Natural killer cell (primary cell): ENCODE measurements around the gene MYO19. TPM values are rescaled to one million over a fixed set of nuclear protein-coding genes. Genes with fewer than 3 reads are reported as not detected.

Experiments
- ATAC-seq, 3 donors: fragments of 150-1000 bp in 2 of 3; fragments of 200-7000 bp in 1 of 3; cut with Tn5 transposase; 1 replicate in 1 of 3; 2 replicates in 2 of 3; pipeline ENCODE4 v1.10.0; 2021; ENCODE audit warnings: mild to moderate bottlenecking in 2 of 3, moderate library complexity in 2 of 3
- DNase-seq, 2 donors: peaks; one replicate each; pipeline versions ENCODE4 v3.0.0 to v3.0.0-alpha.2; 2013 to 2021; ENCODE audit warnings: mixed read lengths in 1 of 2
- H3K27ac ChIP-seq: one replicate; pipeline ENCODE4 v1.5.1; 2013; ENCODE audit warnings: mild to moderate bottlenecking, low read length
- H3K27me3 ChIP-seq: one replicate; pipeline ENCODE4 v1.6.1; 2013; ENCODE audit warnings: low read length; ENCODE audit not compliant: control insufficient read depth, insufficient read depth
- H3K36me3 ChIP-seq: one replicate; pipeline ENCODE4 v1.6.1; 2013; ENCODE audit warnings: low read length; ENCODE audit not compliant: control insufficient read depth, insufficient read depth
- H3K4me1 ChIP-seq: one replicate; pipeline ENCODE4 v1.6.1; 2013; ENCODE audit warnings: low read length; ENCODE audit not compliant: control insufficient read depth, insufficient read depth
- H3K4me3 ChIP-seq: one replicate; pipeline ENCODE4 v1.5.1; 2013; ENCODE audit warnings: low read length
- H3K9me3 ChIP-seq: one replicate; pipeline ENCODE4 v1.6.1; 2013; ENCODE audit warnings: low read length; ENCODE audit not compliant: control insufficient read depth, insufficient read depth
- H3K27ac Mint-ChIP-seq, 2 donors: one replicate each; pipeline ENCODE4 v1.8.0; 2022; ENCODE audit warnings: mild to moderate bottlenecking in 2 of 2, mixed read lengths in 2 of 2, moderate library complexity in 1 of 2
- H3K27me3 Mint-ChIP-seq, 2 donors: one replicate each; pipeline ENCODE4 v1.8.0; 2022; ENCODE audit warnings: low read depth in 2 of 2, mixed read lengths in 2 of 2
- H3K36me3 Mint-ChIP-seq: one replicate; pipeline ENCODE4 v1.8.0; 2022; ENCODE audit warnings: mixed read lengths
- H3K4me1 Mint-ChIP-seq, 2 donors: one replicate each; pipeline ENCODE4 v1.8.0; 2022; ENCODE audit warnings: mixed read lengths in 2 of 2
- H3K4me3 Mint-ChIP-seq: one replicate; pipeline ENCODE4 v1.8.0; 2022; ENCODE audit warnings: mild to moderate bottlenecking, moderate library complexity, mixed read lengths
- H3K9me3 Mint-ChIP-seq, 2 donors: one replicate each; pipeline ENCODE4 v1.8.0; 2022; ENCODE audit warnings: mixed read lengths in 2 of 2
- CTCF ChIP-seq: fragments of 200-600 bp; IDR thresholded peaks from one replicate; pipeline ENCODE4 v1.8.0; 2022; ENCODE audit warnings: antibody characterized with exemption
- WGBS: methylation state at CpG from one replicate; pipeline ENCODE4 v1.1.7; 2013; ENCODE audit warnings: missing lambda C conversion rate; ENCODE audit not compliant: insufficient coverage; 5-methylcytosine and 5-hydroxymethylcytosine counted together
- intact Hi-C: fragments of 100-400 bp; cut with micrococcal nuclease; formaldehyde crosslinking; loops from one replicate; pipeline ENCODE4 v1.14.2; 2022
- total RNA-seq, 4 donors: library from RNA; stranded (reverse); fragments of 120-200 nt in 1 of 4; gene quantifications; one replicate each; pipeline versions ENCODE4 v1.2.3 to v1.2.4, GENCODE V29; 2013 to 2022

Gene MYO19
- total RNA-seq, 3 donors from 2014 or later (not counting 1 experiment from before 2014, with no cell fraction given) = 84.2 to 119 (median 104) TPM

DNA sequence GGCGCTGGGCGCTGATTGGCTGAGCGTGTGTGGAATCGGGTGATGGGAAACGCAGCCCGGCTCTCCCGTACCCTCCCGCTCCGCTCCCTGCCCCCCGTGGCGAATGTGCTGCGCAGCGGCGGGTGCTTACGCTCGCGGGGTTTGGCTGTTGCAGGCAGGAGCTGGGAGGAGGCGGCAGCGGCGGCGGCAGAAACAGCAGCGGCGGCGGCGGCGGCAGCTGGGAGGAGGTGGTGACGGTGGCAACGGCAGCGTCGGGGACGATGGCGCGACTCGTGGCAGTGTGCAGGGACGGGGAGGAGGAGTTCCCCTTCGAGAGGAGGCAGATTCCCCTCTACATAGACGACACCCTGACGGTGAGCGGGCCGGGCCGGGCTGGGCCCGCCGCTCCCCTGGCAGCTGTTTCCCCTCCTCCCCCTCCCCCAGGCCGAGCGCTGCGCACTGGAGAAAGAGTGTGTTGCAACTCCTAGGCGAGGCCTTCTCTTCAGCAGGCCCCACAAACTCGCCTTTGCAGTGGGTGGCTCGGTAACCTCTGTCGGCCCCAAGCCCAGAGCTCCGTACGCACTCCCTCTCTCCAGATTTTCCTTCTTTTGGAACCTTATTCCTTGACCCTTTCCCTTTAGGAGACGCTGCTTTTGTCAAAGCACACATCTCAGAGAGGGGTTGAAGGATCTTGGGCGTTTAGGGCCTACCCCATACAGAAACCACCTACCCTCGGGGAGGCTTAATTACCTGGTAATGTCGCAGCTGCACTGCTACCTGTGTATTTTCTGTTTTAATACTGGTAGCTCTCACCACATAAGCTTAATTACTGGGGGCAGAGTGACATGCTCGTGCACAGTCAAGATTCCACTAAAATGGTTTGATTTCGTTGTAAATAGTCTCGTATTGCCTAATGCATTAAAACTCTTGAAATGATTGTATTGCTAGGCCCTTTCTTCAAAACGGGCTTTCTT lies 11.1 kb upstream of the MYO19 start:
- H3K27ac Mint-ChIP-seq = peak overlapping the region; percentile 98 to 99
- no peaks in the 10 kb centered on the region for H3K9me3 Mint-ChIP-seq
- H3K36me3 Mint-ChIP-seq = no peaks in the 10 kb centered on the region
- no peaks in the 10 kb centered on the region for H3K27me3 Mint-ChIP-seq
- intact Hi-C loops = loop anchor here (10.0 kb wide), 1 partner anchor 59 kb away; the partner anchor contains the start of gene MRM1
- no peak for TF ChIP-seq CTCF
- H3K36me3 ChIP-seq = peaks cover 9% of the 10 kb centered on the region
- H3K4me3 ChIP-seq = peak overlapping the region; percentile 89
- DNase-seq (peak; percentile 96 to 98), ATAC-seq (peak; percentile 65 to 87 (median 75))
- H3K27ac ChIP-seq = peak overlapping the region; percentile 100
- under 1% methylated on average over 60 of the region's 60 CpGs for WGBS
- peaks cover 30% of the 10 kb centered on the region for H3K4me1 ChIP-seq
- peak overlapping the region; percentile 88 for H3K4me3 Mint-ChIP-seq
- H3K9me3 ChIP-seq = no peaks in the 10 kb centered on the region
- H3K27me3 ChIP-seq = no peaks in the 10 kb centered on the region
- H3K4me1 Mint-ChIP-seq = peaks cover 35 to 42% of the 10 kb centered on the region in 2 donors

GRCh38 chr17:36545077-36545464 lies 10.4 kb upstream of the MYO19 start:
- peak overlapping the region; percentile 100 for H3K27ac ChIP-seq
- no peaks in the 10 kb centered on the region for H3K36me3 Mint-ChIP-seq
- no peak for DNase-seq
- WGBS = 0% methylated on average over 38 of the region's 38 CpGs
- H3K4me3 ChIP-seq = peak overlapping the region; percentile 89
- peaks cover 28 to 35% of the 10 kb centered on the region in 2 donors for H3K4me1 Mint-ChIP-seq
- H3K27me3 Mint-ChIP-seq = no peaks in the 10 kb centered on the region
- peak overlapping the region; percentile 96 for H3K4me3 Mint-ChIP-seq
- no peaks in the 10 kb centered on the region for H3K27me3 ChIP-seq
- no peak for TF ChIP-seq CTCF
- H3K9me3 Mint-ChIP-seq = no peaks in the 10 kb centered on the region
- no peak for ATAC-seq
- H3K27ac Mint-ChIP-seq = peak overlapping the region; percentile 98 to 99
- H3K4me1 ChIP-seq = peaks cover 29% of the 10 kb centered on the region
- peaks cover 9% of the 10 kb centered on the region for H3K36me3 ChIP-seq
- intact Hi-C loops = loop anchor here (10.0 kb wide), 1 partner anchor 60 kb away; the partner anchor contains the start of gene MRM1
- no peaks in the 10 kb centered on the region for H3K9me3 ChIP-seq

- Mint-ChIP-seq H3K4me3 (peak within 1 kb of the TSS; percentile 96), H3K27ac (peak within 1 kb of the TSS; percentile 98 to 99), H3K27me3 (no peaks in the 10 kb centered on the region), H3K4me1 (peaks cover 27 to 32% of the 10 kb centered on the region in 2 donors), H3K36me3 (no peaks in the 10 kb centered on the region), H3K9me3 (no peaks in the 10 kb centered on the region)
- H3K4me1 ChIP-seq = peaks cover 25% of the 10 kb centered on the region
- WGBS = under 1% methylated on average over 71 of the region's 71 CpGs
- H3K36me3 ChIP-seq = peaks cover 9% of the 10 kb centered on the region
- H3K27ac ChIP-seq = peak within 1 kb of the TSS; percentile 100
- no peaks in the 10 kb centered on the region for H3K27me3 ChIP-seq
- intact Hi-C loops = loop anchor here (1.0 to 10.0 kb wide), 3 partner anchors 9 to 957 kb away; partner anchors contain the start of genes AP2B1 and MRM1
- peak within 1 kb of the TSS; percentile 89 for H3K4me3 ChIP-seq
- peak; percentile 87 to 95 for DNase-seq
- peak; percentile 63 to 79 (median 66) for ATAC-seq
- no peak for TF ChIP-seq CTCF
- H3K9me3 ChIP-seq = no peaks in the 10 kb centered on the region
These were observed 9.8 kb upstream of the MYO19 start, which contains the start of gene GGNBP2 for GRCh38 chr17:36544307-36545076. TSS of gene GGNBP2 (plus strand) at chr17:36544919. CDS start at chr17:36545725, 806 bp downstream.
